Activated CD4-positive, alpha-beta T cell treated with anti-CD3 and anti-CD28 coated beads, Interleukin-2, amount 50 U/mL, for 48 hours (primary cell): Measurements from ENCODE around the gene PPP1R1B.

Experiments used
- DNase-seq, 2 experiments: peaks; one replicate each; pipeline ENCODE4 v3.0.0-alpha.2; 2020

Gene PPP1R1B

DNA sequence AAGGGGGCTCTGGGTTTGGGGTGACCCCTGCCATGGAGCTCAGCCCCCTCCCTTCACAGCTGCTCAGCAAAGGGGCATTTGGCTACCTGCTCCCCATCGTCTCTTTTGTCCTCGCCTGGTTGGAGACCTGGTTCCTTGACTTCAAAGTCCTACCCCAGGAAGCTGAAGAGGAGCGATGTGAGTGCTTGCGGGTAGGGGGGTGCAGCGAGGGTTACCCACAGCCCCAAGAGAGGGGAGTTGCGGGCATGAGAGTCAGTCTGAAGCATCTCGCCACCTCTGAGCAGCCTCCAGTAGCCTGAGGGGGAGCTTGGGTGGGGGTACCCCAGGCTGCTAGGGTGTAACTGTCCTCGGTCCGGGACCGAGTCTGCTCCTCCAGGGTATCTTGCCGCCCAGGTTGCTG, 31.6 kb downstream of the PPP1R1B start:
- no peak for DNase-seq

DNA sequence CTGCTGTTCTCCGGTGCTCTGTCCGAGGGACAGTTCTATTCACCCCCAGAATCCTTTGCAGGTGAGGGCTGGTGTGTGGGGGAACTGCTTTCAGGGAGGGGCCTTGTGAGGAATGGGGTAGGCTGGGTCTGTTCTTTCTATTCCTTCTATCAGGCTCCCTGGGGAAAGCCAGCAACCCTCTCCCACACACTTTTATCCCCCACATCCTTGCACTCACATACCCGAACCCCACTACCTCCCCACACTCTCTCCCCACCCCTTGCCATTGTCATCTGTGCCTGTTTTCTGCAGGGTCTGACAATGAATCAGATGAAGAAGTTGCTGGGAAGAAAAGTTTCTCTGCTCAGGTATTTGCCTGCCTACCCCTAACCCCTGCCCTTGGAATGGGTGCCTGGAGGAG, 32.0 kb downstream of the PPP1R1B start:
- no peak for DNase-seq

DNA sequence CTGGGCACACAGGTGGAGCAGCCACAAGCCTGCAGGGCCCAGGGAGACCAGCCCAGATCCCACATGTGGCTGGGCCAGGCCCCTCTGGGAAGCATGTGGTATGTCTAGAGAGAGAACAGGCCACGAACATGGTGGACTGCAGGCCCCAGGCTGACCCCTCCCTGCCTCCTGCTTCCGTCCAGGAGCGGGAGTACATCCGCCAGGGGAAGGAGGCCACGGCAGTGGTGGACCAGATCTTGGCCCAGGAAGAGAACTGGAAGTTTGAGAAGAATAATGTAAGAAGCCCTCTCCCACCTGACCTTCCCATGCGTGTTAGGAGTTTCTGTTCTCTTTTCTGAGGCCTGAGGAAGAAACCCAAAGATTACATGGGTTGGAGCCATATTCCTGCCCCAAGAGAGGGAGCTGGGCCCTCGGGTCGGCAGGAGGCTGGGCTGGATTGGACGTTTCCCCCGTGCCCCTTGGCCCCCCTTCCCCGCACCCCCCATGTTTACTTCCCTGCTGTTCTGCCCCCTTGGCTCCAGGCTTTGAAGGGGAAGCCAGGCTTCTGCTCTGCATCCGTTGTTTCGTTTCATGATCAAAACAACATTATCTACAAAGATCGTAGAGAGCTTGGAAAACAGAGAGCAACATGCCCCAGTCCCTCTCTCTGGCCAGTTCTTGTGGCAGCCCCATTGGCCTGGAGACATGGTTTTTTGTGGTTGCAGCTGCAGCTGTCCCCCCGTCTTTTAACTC, 32.7 kb downstream of the PPP1R1B start:
- DNase-seq: no peak

DNA sequence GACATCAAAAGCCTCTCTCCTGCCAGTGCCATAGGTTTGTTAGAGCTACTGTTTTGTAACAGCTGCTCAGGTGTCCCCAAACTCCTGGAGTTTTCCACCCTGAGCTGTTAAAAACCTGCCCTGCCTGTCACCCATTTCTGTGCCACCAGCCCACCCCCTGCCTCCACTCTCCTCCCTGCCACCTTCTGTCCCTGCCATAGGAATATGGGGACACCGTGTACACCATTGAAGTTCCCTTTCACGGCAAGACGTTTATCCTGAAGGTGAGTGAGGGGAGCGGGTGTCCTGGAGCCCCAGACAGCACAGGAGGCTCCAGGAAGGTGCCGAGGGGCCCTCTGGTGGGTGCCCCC, 33.2 kb downstream of the PPP1R1B start:
- no peak for DNase-seq

DNA sequence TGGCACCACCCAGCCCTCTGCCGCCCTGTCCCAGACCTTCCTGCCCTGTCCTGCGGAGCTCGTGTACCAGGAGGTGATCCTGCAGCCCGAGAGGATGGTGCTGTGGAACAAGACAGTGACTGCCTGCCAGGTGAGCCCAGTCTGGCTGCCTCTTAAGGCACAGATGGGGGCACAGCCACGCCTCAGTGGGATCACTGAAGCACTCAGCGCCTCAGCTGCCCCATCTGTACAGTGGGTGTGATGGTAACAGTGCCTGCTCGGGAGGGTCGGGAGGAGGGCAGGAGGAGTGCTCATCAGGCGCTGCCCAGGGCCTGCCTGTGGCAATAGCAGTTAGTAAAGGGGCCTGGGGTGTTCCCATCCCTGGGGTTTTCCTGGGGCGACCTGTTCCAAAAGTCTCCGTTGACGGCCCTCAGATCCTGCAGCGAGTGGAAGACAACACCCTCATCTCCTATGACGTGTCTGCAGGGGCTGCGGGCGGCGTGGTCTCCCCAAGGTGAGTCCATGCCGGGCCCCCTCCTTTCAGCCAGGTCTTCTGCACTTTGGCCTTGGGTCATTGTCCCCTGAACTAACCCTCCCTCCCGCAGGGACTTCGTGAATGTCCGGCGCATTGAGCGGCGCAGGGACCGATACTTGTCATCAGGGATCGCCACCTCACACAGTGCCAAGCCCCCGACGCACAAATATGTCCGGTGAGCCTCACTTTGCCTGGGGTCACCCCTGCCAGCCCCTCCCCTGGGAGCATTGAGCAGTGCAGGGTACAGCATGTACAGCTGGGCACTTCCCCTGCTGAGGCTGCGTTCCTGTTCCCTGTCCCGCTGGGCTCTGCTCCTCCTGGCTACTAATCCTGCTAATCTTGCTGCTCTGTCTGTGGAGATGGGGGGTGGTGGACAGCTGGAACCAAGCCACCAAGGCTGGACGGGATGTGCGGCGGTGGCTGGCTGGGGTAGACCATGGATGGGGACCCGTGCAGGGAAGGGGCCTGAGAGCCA, 33.9 kb downstream of the PPP1R1B start:
- DNase-seq: no peak

DNA sequence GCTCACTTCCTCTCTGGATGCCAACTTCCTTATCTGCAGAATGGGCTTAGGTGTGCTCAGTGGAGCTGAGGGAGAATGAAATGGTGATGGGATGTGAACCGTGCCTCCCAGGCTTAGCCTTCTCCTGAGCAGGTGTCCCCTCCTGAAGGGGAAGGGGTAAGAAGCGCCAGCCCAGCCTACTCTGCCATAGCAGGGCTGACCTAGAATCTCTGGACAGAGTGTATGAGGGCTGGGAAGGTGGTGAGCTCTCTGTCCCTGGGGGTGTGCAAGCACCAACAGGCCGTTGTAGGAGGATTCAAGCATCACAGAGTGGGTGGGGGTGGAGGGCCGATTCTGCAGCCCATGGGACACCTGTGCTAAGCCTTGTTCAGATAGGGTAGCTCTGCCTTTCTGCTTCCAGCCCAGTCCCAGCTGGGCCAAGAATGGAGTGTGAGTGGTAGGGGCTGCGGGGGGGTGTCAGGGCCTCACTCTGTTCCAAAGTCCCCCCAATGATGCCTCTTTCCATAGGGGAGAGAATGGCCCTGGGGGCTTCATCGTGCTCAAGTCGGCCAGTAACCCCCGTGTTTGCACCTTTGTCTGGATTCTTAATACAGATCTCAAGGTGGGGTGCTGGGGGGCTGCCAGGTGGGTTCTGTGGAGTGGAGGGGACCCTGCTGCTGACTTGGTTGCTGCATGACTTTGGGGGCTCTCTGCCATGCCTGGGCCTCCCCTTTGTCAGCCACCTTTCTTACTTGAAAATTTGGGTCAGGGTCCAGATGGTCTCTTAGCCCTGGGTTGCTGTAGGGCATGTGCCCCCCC, 35.2 kb downstream of the PPP1R1B start:
- DNase-seq: no peak

DNA sequence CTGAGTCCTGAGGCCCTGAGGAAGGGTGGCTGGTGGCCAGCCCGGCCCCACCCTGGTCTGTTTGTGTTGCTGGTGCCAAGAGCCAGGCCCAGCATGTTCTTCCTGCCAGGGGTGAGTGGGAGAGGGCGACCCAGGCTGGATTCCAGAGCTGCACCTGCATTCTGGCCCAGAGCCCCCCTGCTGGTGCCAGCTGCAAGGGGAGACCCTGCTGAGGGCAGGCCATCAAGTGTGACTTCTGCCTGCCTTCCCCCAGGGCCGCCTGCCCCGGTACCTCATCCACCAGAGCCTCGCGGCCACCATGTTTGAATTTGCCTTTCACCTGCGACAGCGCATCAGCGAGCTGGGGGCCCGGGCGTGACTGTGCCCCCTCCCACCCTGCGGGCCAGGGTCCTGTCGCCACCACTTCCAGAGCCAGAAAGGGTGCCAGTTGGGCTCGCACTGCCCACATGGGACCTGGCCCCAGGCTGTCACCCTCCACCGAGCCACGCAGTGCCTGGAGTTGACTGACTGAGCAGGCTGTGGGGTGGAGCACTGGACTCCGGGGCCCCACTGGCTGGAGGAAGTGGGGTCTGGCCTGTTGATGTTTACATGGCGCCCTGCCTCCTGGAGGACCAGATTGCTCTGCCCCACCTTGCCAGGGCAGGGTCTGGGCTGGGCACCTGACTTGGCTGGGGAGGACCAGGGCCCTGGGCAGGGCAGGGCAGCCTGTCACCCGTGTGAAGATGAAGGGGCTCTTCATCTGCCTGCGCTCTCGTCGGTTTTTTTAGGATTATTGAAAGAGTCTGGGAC, 36.0 kb downstream of the PPP1R1B start:
- no peak for DNase-seq

DNA sequence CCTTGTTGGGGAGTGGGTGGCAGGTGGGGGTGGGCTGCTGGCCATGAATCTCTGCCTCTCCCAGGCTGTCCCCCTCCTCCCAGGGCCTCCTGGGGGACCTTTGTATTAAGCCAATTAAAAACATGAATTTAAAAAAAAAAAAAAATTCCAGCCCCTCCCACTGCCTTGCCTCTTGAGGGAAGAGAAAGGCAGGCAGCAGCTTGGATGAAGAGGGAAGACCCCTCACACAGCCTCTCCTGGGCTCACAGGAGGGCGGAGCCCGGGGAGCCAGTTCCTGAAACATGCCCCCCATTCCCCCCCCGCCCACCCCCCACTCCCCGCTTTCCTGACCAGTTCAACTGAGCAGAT, 36.6 kb downstream of the PPP1R1B start:
- DNase-seq: no peak

DNA sequence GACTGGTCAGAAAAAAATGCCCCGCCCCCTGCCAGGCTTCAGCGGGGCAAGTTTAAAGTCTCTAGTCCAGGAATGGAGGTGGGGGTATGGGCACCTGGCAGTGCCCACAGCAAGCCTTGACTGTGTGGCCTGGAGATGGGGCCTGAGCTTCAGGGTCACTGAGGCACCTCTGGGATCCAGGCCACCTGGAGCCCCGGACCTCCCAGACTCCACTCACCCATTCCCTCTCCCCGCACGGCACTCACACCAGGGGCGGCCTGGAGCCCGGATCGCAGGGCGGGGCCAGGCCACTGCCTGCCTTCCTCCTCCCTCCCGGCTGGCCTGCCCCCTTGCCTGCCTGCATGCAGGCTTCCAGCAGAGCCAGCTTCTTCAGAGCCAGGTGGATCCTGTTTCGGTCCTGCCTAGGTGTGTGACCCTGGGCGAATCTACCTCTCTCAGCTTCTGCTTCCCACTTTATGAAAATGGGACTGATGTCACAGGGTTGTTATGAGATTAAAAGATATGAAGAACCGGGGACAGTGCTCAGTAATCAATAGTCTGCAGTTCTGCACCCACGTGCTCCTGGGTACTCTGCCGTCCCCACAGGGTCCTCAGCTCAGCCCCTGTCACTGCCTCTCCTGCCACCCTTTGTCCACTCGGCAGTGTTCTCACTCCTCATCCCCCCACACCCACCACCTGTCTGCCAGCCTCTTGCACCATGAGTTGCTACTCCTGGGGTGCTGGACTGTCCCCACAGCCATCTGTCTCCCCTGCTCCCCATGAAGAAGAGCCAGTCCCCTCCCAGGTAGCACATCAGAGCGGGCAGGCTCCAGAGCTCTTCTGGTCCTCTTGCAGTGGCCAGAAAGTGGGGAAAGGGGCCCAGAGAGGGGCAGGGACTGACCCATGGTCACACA, 37.2 kb downstream of the PPP1R1B start:
- DNase-seq: no peak

DNA sequence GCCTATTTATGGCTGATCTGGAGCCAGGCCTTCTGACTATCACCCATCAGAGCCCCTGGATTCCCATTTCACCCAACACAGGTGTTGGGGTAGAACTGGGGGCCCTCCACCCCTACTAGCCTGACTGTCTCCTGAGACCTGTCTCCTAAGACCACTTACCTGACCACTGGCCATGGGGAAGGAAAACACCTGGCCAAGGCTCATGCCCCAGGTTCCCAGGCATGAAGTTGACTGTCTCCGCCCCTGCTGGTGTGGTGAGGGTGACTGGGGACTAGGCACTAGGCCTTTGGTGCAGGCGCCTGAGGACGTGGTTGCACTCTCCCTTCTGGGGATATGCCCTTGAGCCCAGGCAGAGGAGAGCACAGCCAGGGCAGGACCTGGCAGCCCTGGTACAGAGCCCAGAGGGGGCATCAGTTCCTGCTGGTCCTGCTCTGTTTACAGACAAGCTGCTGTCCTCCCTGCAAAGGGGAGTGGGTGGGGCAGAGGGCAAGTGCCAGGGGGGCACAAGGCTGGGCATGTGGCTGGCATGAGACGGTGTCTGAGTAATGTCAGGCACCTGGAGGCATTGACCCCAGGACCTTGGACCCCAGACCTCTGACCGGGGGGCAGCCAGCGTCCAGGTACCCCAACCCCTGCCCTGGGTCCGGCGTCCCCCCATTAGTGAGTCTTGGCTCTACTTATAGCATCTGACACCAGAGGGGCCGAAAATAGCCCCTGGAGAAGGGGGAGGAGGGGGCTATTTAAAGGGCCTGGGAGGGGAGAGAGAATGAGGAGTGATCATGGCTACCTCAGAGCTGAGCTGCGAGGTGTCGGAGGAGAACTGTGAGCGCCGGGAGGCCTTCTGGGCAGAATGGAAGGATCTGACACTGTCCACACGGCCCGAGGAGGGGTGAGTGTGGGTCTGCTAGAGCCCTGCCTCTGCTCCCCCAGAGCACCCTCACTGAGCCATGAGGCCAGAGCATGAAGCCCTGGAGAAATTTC, 38.1 kb downstream of the PPP1R1B start, which contains the start of gene TCAP:
Gene TCAP (plus strand): TSS at position 769 of the 981 bp plus-strand sequence. CDS start 11 bp downstream, at position 780.
- no peak for DNase-seq

DNA sequence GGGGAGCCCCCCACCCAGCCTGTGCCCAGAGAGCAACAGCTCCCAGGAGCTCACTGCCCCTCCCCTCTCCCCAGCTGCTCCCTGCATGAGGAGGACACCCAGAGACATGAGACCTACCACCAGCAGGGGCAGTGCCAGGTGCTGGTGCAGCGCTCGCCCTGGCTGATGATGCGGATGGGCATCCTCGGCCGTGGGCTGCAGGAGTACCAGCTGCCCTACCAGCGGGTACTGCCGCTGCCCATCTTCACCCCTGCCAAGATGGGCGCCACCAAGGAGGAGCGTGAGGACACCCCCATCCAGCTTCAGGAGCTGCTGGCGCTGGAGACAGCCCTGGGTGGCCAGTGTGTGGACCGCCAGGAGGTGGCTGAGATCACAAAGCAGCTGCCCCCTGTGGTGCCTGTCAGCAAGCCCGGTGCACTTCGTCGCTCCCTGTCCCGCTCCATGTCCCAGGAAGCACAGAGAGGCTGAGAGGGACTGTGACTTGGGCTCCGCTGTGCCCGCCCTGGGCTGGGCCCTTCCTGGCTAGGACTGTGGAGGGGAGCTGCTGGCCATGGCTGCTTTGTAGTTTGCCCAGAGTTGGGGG, 39.0 kb downstream of the PPP1R1B start:
- peak in 1 of 2 experiments; percentile 18 for DNase-seq

DNA sequence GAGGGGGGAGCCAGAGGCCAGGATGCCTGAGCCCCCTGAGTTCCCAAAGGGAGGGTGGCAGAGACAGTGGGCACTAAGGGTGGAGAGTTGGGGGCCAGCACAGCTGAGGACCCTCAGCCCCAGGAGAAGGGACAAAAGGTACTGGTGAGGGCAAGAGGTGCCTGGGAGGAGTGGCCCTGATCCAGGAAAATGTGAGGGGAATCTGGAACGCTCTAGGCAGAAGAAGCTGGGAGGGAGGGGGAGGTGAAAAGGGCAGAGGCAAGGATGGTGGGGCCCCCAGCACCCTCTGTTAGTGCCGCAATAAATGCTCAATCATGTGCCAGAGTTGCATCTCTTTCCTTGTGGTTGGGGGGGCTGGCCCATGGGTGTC, 39.5 kb downstream of the PPP1R1B start:
- DNase-seq: no peak

DNA sequence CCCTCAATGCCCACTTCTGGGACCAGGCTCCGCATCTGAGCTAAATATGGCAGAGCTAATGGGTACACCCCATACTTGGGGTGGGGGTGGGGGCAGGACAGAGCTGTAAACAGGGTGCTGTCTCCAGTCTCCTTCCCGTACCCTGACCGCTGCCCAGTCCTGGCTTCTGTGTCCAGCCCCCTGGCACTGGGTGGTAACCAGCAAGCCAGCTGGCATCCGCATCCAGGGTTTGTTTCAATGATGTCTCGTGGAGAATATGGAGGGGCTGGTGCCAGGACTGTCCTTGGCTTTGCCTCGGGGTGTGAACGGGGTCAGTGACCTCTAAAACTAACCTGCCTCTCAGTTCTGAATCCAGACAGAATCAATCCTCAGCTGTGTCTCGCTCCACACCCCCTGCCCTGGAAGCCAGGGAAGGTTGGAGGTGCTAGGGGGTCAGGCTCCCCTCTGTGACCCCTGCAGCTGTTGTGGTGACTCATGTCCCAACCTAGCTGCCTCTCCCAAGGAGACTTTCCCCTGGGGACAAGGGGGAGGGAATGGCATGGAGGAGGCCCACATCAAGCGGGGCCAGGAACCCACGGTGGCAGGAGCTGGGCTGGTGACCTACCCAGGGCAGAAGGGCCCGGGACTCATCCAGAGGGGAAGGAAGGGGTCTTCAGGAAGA, 40.0 kb downstream of the PPP1R1B start:
- DNase-seq: no peak

DNA sequence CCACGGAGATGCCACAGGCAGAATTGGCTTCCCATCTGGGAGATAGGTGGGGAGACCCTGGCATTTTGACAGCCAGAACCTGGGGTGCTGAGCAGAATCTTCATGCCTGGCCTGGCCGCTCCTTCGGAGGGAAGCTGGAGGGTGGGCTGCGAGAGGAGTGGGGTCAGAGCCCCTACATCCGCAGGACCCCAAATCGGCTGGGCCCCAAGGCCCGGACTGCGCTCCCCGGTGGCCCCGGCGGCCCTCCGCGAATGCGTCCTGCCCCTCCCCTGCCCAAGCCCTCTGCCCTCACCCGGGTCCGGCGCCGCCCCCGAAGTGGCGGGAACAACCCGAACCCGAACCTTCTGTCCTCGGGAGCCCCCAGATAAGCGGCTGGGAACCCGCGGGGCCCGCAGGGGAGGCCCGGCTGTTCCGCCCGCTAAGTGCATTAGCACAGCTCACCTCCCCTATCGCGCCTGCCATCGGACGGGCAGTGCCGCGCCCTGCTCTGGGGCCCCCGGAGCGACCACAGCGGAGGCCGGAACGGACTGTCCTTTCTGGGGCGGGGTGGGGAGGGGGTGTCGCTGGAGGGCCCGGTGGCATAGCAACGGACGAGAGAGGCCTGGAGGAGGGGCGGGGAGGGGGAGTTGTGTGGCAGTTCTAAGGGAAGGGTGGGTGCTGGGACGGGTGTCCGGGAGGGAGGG, 40.7 kb downstream of the PPP1R1B start:
- DNase-seq: peak in 1 of 2 experiments; percentile 16

DNA sequence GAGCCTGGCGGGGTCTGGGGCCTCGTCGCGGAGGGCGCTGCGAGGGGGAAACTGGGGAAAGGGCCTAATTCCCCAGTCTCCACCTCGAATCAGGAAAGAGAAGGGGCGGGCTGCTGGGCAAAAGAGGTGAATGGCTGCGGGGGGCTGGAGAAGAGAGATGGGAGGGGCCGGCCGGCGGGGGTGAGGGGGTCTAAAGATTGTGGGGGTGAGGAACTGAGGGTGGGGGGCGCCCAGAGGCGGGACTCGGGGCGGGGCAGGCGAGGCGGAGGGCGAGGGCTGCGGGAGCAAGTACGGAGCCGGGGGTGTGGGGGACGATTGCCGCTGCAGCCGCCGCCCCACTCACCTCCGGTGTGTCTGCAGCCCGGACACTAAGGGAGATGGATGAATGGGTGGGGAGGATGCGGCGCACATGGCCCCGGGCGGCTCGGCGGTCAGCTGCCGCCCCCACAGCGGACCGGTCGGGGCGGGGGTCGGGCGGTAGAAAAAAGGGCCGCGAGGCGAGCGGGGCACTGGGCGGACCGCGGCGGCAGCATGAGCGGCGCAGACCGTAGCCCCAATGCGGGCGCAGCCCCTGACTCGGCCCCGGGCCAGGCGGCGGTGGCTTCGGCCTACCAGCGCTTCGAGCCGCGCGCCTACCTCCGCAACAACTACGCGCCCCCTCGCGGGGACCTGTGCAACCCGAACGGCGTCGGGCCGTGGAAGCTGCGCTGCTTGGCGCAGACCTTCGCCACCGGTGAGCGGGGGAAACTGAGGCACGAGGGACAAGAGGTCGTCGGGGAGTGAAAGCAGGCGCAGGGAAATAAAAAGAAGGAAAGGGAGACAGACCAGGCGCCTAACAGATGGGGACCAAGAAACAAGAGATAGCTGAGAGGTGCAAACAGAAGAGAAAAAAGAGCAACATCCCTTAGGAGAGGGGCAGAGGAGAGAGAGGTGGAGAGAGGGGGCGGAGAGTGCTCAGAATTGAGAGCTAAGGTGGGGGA, 41.5 kb downstream of the PPP1R1B start, which contains the start of gene PNMT:
Gene PNMT (plus strand): TSS at position 509 of the 980 bp plus-strand sequence. CDS start 23 bp downstream, at position 532.
- peak; percentile 75 to 80 for DNase-seq

DNA sequence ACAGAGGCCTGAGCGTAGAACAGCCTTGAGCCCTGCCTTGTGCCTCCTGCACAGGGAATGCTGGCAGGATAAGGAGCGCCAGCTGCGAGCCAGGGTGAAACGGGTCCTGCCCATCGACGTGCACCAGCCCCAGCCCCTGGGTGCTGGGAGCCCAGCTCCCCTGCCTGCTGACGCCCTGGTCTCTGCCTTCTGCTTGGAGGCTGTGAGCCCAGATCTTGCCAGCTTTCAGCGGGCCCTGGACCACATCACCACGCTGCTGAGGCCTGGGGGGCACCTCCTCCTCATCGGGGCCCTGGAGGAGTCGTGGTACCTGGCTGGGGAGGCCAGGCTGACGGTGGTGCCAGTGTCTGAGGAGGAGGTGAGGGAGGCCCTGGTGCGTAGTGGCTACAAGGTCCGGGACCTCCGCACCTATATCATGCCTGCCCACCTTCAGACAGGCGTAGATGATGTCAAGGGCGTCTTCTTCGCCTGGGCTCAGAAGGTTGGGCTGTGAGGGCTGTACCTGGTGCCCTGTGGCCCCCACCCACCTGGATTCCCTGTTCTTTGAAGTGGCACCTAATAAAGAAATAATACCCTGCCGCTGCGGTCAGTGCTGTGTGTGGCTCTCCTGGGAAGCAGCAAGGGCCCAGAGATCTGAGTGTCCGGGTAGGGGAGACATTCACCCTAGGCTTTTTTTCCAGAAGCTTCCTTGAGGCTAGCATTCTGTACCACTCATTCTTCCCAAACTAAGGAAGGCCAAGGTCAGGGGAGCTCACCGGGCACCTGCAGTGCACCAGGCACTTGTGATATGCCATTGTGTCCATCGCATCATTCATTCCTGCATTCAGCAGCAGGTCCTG, 43.4 kb downstream of the PPP1R1B start:
- no peak for DNase-seq
